Karpas-422 (cell line): ENCODE data around the gene GRIK5. TPM values are rescaled to one million over a fixed set of nuclear protein-coding genes. Genes with fewer than 3 reads are reported as not detected.
"Not testable (repeated sequence)": the region's sequence is repeated elsewhere in the genome, so short reads cannot be mapped to it uniquely, and the experiment has no call there.

Experiments used
- DNase-seq: peaks from one replicate; pipeline ENCODE4 v3.0.0-alpha.2; 2015
- H2AFZ ChIP-seq: fragments of 200-600 bp; sonication (generic); 2 replicates; pipeline ENCODE4 v1.6.1; 2014; ENCODE audit warnings: antibody characterized with exemption, low read length, mixed read lengths
- H3K27ac ChIP-seq: fragments of 200-600 bp; sonication (generic); 2 replicates; pipeline ENCODE4 v1.5.1; 2014; ENCODE audit warnings: mild to moderate bottlenecking, low read length, moderate library complexity
- H3K27me3 ChIP-seq: fragments of 200-600 bp; sonication (generic); 2 replicates; pipeline ENCODE4 v1.6.1; 2014; ENCODE audit warnings: low read length, mixed read lengths
- H3K36me3 ChIP-seq: fragments of 200-600 bp; sonication (generic); 2 replicates; pipeline ENCODE4 v1.6.1; 2014; ENCODE audit warnings: low read length, mixed read lengths; ENCODE audit not compliant: insufficient read depth
- H3K4me1 ChIP-seq: fragments of 200-600 bp; sonication (generic); 2 replicates; pipeline ENCODE4 v1.6.1; 2014; ENCODE audit warnings: mild to moderate bottlenecking, low read length, mixed read lengths
- H3K4me2 ChIP-seq: fragments of 200-600 bp; sonication (generic); 2 replicates; pipeline ENCODE4 v1.6.1; 2014; ENCODE audit warnings: low read length, low read depth, mild to moderate bottlenecking; ENCODE audit not compliant: poor library complexity, severe bottlenecking
- H3K4me3 ChIP-seq: fragments of 200-600 bp; sonication (generic); 2 replicates; pipeline ENCODE4 v1.5.1; 2014; ENCODE audit warnings: mild to moderate bottlenecking, antibody characterized with exemption, low read length, mixed read lengths
- H3K79me2 ChIP-seq: fragments of 200-600 bp; sonication (generic); 2 replicates; pipeline ENCODE4 v1.6.1; 2014; ENCODE audit warnings: mild to moderate bottlenecking, low read length, mixed read lengths
- H3K9ac ChIP-seq: fragments of 200-600 bp; sonication (generic); 2 replicates; pipeline ENCODE4 v1.6.0; 2014; ENCODE audit warnings: low read length
- H3K9me2 ChIP-seq: fragments of 200-600 bp; sonication (generic), shearing (Covaris generic); replicated peaks from 2 replicates; pipeline ENCODE4 v1.6.0; 2014; ENCODE audit warnings: mild to moderate bottlenecking, low read length, moderate library complexity; ENCODE audit not compliant: insufficient read depth
- H3K9me3 ChIP-seq: fragments of 300-700, 200-600 bp; sonication (generic); 2 replicates; pipeline ENCODE4 v1.6.1; 2014; ENCODE audit warnings: low read length, mixed read lengths
- H4K20me1 ChIP-seq: fragments of 200-600 bp; sonication (generic); 2 replicates; pipeline ENCODE4 v1.6.1; 2014; ENCODE audit warnings: mild to moderate bottlenecking, antibody characterized with exemption, low read length, low read depth; ENCODE audit not compliant: insufficient read depth
- total RNA-seq: library from RNA; depleted of rRNA; stranded (reverse); fragments of >200 nt; shearing (Covaris generic); gene quantifications from 2 replicates; pipeline ENCODE4 v1.2.3, GENCODE V29; 2014; ENCODE audit warnings: low replicate concordance

GRIK5 gene
- total RNA-seq, 1 experiment from 2014 or later = 0.07 TPM

DNA sequence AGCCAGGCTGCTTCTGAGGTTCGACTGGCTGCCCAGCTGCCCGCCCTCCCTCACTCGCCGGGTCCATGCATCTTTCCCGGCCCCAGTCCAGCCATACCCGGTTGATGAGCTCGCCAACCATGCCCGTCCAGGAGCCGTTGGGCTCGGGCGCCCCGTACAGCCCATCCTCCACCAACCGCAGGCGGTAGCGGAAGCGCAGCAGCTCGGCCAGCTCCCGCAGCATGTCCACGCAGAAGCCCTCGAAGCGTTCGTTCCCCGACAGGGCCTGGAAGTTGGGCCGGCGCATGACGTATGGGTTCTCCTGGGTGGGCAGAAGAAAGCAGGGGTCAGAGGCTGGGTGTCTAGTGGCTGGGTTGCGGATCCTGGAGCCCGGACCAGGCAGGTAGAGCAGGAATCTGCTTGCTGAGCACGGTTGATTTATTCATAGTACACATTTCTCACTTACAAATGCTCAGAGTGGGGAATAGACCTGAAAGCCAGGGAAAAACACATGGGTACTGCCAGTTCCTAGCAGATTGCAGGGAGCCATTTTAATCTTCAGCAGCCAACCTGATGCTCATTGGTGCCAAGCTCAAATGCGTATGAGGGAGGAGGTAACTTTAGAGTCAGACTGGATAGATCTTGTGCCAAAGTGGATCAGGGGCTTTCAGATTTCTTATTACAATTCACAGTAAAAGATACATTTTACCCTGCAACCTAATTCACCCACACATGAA is 27.4 kb downstream of the GRIK5 start:
- Histone ChIP-seq H3K27me3 (no peaks in the 10 kb centered on the region), H4K20me1 (no peaks in the 10 kb centered on the region), H3K9me3 (no peaks in the 10 kb centered on the region), H3K4me3 (no peak overlapping the region), H3K9ac (no peak overlapping the region), H3K79me2 (no peaks in the 10 kb centered on the region), H3K4me1 (no peaks in the 10 kb centered on the region), H3K27ac (no peak overlapping the region), H3K4me2 (no peak overlapping the region), H3K9me2 (no peaks in the 10 kb centered on the region), H2AFZ (no peak overlapping the region), H3K36me3 (no peaks in the 10 kb centered on the region)
- no peak for DNase-seq

DNA sequence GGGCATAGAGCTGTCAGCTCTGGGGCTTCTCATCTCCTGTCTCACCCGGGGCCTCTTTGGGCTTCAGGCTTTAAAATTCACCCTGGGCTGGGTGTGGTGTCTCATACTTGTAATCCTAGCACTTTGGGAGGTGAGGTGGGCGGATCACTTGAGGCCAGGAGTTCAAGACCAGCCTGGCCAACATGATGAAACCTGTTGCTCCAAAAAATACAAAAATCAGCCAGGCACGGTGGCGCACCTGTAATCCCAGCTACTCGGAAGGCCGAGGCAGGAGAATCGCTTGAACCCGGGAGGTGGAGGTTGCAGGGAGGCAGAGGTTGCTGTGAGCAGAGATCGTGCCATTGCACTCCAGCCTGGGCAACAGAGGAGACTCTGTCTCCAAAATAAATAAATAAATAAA is 29.5 kb downstream of the GRIK5 start:
- not testable (repeated sequence) for H3K27me3 ChIP-seq, H3K9me2 ChIP-seq, H3K4me1 ChIP-seq, H4K20me1 ChIP-seq, H3K36me3 ChIP-seq, H3K9ac ChIP-seq, H2AFZ ChIP-seq, H3K9me3 ChIP-seq, H3K4me2 ChIP-seq, H3K4me3 ChIP-seq, H3K27ac ChIP-seq, DNase-seq, H3K79me2 ChIP-seq

DNA sequence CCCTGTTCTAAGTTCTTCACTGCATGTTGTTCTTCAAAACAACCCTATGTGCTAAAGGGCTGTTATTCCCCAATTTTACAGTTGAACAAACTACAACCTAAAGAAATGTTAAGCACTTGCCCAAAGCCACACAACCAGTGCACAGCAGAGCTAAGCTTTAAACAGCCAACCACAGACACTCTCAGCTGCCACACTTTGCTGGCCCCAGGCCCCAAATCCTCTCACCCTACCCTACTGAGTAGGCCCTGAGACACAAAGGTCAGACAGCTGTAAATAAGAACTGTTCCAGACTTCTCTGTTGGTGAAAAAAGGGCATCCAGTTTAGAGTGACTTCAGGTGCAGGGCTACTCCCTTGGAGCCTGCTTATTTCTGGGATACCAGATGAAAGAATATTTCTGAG is 30.0 kb downstream of the GRIK5 start:
- DNase-seq = no peak
- H3K4me1 ChIP-seq = no peaks in the 10 kb centered on the region
- H3K9me2 ChIP-seq = no peaks in the 10 kb centered on the region
- H3K27ac ChIP-seq = no peak overlapping the region
- no peaks in the 10 kb centered on the region for H3K27me3 ChIP-seq
- no peaks in the 10 kb centered on the region for H3K36me3 ChIP-seq
- no peak overlapping the region for H3K4me2 ChIP-seq
- no peaks in the 10 kb centered on the region for H3K9me3 ChIP-seq
- H3K9ac ChIP-seq = no peak overlapping the region
- no peak overlapping the region for H3K4me3 ChIP-seq
- no peaks in the 10 kb centered on the region for H4K20me1 ChIP-seq
- H3K79me2 ChIP-seq = no peaks in the 10 kb centered on the region
- no peak overlapping the region for H2AFZ ChIP-seq

DNA sequence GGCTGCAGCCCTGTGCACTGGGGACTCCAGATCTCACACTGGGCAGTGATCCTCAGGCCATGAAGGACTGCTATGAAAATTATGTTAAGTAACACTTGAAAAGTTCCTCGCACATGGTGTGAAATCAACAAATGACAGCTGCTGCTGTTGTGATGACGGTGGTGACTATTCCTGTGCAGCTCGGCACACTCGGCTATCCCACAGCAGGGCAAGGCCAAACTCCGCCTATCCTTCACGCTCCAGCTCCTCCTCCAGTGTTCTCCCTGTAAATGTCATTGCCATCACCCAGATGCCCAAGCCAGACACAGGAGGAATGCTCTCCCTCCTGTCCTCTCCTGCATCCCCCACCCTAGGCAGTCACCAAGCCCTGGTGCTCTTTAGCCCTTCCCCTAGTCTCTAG is 31.3 kb downstream of the GRIK5 start:
- Histone ChIP-seq H2AFZ (no peak overlapping the region), H3K9ac (no peak overlapping the region)

GRCh38 chr19:42037649-42038048 is 32.4 kb downstream of the GRIK5 start:
- Histone ChIP-seq H3K9ac (no peak overlapping the region), H3K4me2 (no peak overlapping the region), H3K27ac (no peak overlapping the region), H3K36me3 (no peaks in the 10 kb centered on the region), H3K4me3 (no peak overlapping the region), H2AFZ (no peak overlapping the region), H3K79me2 (no peaks in the 10 kb centered on the region), H4K20me1 (no peaks in the 10 kb centered on the region), H3K9me2 (no peaks in the 10 kb centered on the region), H3K4me1 (peaks cover 3% of the 10 kb centered on the region; the same call in 1 of the 2 replicates), H3K27me3 (no peaks in the 10 kb centered on the region), H3K9me3 (no peaks in the 10 kb centered on the region)
- DNase-seq = no peak

More for the DNA sequence above, 31.3 kb downstream of the GRIK5 start:
- no peaks in the 10 kb centered on the region for H3K9me3 ChIP-seq
- H3K27me3 ChIP-seq = no peaks in the 10 kb centered on the region
- no peaks in the 10 kb centered on the region for H3K36me3 ChIP-seq
- no peak for DNase-seq
- H4K20me1 ChIP-seq = no peaks in the 10 kb centered on the region
- no peaks in the 10 kb centered on the region for H3K79me2 ChIP-seq
- H3K4me3 ChIP-seq = no peak overlapping the region
- peaks cover 3% of the 10 kb centered on the region; the same call in 1 of the 2 replicates for H3K4me1 ChIP-seq
- no peak overlapping the region for H3K4me2 ChIP-seq
- H3K9me2 ChIP-seq = no peaks in the 10 kb centered on the region
- H3K27ac ChIP-seq = no peak overlapping the region

DNA sequence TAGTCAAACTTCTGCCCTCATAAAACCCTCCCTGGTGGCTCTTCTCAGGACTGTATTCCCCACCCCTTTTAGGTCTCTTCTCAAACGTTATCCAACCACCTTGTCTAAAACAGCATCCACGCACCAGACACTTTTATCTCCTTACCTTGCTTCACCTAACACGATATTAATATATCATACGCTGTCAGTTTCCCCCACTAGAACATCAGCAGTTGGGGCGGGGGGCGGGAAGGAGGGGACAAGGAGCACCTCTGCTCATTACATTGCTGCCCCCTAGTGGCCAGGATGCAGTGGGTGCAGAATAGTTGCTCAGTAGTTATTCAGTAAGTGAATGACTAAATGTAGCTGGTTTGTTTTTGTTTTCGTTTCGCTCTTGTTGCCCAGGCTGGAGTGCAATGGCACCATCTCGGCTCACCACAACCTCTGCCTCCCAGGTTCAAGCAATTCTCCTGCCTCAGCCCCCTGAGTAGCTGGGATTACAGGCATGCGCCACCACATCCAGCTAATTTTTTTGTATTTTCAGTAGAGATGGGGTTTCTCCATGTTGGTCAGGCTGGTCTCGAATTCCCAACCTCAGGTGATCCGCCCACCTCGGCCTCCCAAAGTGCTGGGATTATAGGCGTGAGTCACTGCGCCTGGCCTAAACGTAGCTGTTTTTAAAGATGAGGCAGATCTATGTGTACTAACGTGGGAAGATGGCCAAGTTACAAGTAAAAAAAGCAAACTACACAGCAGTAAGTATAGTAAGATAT is 35.2 kb downstream of the GRIK5 start:
- peak overlapping the region; percentile 36 for H3K4me2 ChIP-seq
- DNase-seq = peak; percentile 89
- not testable (repeated sequence) for H3K79me2 ChIP-seq, H3K36me3 ChIP-seq, H2AFZ ChIP-seq, H3K9me3 ChIP-seq, H3K27me3 ChIP-seq, H3K4me1 ChIP-seq, H3K27ac ChIP-seq, H4K20me1 ChIP-seq, H3K9me2 ChIP-seq, H3K4me3 ChIP-seq
- 0 out of 2 replicates have a peak overlapping the region, but pooled peaks have one; percentile 2 for H3K9ac ChIP-seq

- Histone ChIP-seq H3K79me2 (no peaks in the 10 kb centered on the region), H3K27ac (no peak overlapping the region), H3K9ac (no peak overlapping the region), H3K4me2 (no peak overlapping the region), H4K20me1 (no peaks in the 10 kb centered on the region), H2AFZ (no peak overlapping the region), H3K4me1 (peaks cover 3% of the 10 kb centered on the region; the same call in 1 of the 2 replicates), H3K4me3 (no peak overlapping the region), H3K9me3 (no peaks in the 10 kb centered on the region), H3K36me3 (no peaks in the 10 kb centered on the region), H3K9me2 (no peaks in the 10 kb centered on the region), H3K27me3 (no peaks in the 10 kb centered on the region)
- DNase-seq = no peak
Observed at GRCh38 chr19:42033413-42033812, 36.6 kb downstream of the GRIK5 start.

GRCh38 chr19:42032431-42032830 is 37.6 kb downstream of the GRIK5 start:
- H3K36me3 ChIP-seq = no peaks in the 10 kb centered on the region
- no peak overlapping the region for H2AFZ ChIP-seq
- H3K79me2 ChIP-seq = no peaks in the 10 kb centered on the region
- H3K4me1 ChIP-seq = peaks cover 3% of the 10 kb centered on the region; the same call in 1 of the 2 replicates
- DNase-seq = no peak
- no peaks in the 10 kb centered on the region for H3K9me2 ChIP-seq
- no peaks in the 10 kb centered on the region for H3K27me3 ChIP-seq
- no peak overlapping the region for H3K4me3 ChIP-seq
- no peak overlapping the region for H3K27ac ChIP-seq
- H3K9me3 ChIP-seq = no peaks in the 10 kb centered on the region
- H4K20me1 ChIP-seq = no peaks in the 10 kb centered on the region
- no peak overlapping the region for H3K9ac ChIP-seq
- H3K4me2 ChIP-seq = no peak overlapping the region
